NCI-H524 (cell line): ENCODE measurements around the gene SCMH1.
A peak's percentile ranks its signal among the peaks of the same experiment; 100 is the strongest.

ENCODE experiments used
- DNase-seq, 2 experiments: peaks; one replicate each; lab custom pipeline; 2025; lab: John Stamatoyannopoulos, UW

Gene SCMH1

DNA sequence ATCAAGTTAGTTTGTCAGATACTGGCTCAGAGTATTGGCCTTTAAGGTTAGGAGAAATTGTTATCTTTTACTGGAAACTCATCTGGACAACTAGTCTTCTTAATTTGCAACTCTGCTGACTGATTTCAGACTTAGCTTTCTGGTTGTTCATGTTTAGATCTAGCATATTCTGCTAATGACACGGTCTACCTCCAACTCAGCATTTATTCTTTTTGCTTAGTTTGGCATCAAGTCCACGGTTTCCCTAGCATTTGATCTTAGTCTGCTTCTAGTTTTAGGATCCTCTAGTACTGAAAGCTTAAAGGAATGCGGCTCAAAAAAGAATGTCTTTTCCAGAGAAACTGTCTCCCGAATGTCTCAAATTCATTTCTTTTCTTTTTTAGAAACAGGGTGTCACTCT lies 145.0 kb downstream of the SCMH1 start:
- DNase-seq, result no peak

DNA sequence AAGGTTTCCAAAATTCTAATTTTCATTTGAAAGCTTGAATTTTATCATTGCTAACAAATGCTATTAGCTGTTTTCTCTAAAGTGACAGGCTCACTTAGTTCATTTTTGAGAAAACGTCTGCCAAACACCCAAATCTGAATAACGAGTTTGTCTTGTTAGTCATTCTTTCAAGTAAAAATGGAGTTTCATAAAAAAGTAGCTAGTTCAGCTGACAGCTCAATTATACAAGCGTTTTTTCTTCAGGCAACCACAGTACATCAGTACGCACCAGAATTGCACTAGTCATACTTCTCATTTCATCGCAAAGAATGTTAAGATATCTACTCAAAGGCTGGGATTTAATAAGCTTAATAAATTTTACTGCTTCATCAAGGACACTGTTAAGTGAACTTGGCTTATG lies 148.3 kb downstream of the SCMH1 start:
- DNase-seq, result no peak

DNA sequence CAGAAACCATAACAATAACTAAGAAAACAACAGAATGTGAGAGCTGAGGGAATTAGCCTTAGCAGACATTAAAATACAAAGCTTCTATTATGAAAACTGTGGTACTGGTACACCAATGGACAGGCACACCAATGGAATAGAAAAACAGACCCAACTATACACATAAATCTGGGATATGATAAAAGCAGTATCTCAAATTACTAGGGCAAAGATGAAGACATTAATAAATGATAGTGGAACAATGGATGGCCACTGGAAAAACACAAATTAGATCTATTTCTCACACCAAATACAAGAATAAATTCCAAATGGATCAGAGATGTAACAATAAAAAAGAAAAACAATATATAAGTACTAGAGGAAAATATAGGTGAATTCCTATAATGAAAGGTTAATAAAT lies 155.2 kb downstream of the SCMH1 start:
- DNase-seq, result no peak

DNA sequence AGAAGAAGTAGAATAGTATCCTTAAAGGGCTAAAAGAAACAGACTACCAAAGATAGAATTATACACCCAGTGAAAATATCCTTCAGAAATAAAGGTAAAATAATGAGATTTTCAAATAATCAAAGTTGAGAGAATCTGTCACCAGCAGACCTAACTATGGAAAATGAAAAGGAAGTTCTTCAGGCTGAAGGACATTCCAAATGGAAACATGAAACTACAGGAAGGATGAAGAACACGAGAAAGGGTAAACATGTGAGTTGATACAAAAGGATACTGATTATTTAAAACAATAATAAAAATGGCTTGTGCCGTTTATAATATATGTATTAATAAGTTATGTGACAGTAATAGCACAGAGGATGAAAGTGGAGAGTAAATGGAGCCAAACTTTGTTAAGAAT lies 163.5 kb downstream of the SCMH1 start:
- no peak for DNase-seq

DNA sequence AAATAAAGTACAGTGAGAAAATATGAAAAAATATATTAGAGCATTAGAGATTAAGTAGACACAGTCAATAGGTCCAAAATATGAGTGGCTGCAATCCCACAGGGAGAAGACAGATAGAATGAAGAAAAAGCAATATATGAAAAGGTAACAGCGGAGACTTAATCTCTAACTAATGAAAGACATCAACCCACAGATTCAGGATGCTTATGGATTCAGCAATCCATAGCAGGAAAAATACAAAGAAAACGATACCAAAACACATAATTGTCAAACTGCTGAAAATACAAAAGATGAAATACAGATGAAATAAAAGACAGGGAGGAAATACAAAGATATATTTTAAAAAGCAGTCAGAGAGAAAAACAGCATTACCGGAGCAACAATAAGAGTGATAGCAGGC lies 163.9 kb downstream of the SCMH1 start:
- DNase-seq, result no peak

DNA sequence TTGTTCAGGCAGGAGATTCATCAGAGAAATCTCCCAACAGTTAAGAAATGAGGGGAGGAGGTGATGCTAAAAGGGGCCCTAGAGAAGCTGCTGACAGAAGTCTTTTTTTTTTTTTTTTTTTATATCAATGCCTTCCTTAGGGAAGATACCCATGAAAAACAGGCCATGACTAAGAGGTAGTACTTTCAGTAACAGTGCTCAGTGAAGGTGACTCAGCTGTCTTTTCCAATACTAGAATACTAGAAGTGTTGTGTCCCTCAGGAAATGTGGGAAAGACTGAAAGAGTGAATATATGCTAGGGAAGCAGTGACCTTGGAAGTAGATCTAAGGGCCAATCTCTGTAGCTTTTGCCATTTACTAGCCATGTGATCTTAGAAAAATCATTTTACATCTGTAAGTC lies 168.1 kb downstream of the SCMH1 start:
- DNase-seq, result no peak

DNA sequence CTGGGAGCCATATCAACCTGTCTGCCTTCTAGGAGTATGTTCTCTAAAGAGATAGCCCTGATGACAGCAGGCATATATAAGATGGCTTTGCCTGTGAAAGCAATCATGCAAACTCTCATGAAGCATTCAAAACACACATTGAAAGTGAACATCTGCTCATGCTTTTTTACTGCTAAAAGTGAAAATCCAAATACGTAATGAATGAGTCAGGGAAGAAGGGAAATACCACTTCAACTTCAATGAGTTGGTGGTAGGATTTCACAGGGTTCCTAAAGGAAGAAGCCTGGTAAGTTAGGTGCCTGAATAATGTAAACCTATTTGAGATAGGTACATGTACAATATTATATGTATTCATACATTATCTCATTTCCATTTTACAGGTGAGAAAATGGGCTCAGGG lies 170.1 kb downstream of the SCMH1 start:
- peak in 1 of 2 experiments; percentile 5 for DNase-seq

DNA sequence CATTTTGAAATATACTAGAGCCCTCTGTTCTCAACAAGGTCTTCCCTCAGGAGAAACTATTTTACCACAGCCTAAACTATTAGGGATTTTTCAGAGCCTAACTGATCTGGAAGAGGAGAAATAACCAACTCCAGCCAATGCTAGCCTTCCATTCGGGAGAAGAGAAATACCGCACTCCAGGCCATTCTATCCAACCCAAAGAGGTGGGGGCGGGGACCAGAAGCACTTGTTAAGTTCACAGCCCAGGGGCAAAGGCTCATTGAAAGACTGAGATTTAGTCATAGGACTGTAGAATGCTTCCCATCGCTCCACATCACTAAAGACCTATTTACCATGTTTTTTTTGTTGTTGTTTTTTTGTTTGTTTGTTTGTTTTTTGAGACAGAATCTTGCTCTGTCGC lies 185.2 kb downstream of the SCMH1 start:
- no peak for DNase-seq

DNA sequence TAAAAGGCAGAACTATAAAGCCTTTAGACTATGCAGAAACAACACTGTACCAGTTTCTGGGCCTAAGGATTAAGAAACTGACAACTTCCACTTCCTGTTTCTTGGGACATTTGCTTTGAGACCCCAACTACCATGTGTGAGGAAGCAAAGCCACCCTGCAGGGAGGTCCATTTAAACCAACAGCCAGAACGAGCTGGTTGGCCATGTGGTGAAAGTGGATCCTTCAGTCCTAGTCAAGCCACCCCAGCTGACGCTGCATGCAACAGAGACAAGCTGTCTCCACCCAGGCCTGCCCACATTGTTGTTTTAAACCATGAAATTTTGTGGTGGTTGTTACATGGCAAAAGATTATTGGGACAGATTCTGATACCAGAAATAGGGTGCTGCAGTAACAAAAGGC lies 188.8 kb downstream of the SCMH1 start:
- DNase-seq, result no peak

DNA sequence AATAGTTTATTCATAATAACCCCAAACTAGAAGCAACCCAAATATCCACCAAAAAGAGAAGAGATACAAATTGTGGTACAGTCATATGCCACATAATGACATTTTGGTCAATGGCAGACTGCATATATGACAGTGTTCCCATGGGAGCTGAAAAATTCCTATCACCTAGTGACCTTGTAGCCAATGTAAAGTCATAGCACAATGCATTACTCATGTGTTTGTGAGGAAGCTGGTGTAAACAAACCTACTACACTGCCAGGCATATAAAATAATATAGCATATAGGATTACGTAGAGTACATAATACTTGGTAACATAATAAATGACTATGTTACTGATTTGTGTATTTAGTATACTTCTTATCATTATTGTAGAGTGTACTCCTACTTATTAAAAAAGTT lies 191.1 kb downstream of the SCMH1 start:
- DNase-seq, result no peak

DNA sequence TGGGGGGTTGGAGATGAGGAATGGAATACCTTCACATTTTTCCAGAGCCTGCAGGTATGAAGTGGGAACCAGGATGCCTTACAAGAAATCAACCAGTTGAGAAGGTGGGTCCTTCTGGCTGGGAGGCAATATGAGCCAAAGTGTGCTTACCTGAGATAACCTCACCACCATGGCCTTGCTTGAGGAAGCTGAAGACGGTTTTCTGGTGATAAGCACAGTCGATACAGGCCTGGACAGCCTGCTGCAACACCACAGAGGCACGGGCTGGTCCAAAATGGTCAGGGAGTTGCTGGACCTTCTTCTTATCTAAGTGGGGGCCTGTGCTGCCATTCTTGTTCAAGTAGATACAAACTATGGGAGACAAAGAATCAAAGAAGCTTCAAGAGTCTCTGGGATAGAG lies 193.6 kb downstream of the SCMH1 start:
- DNase-seq, result no peak

DNA sequence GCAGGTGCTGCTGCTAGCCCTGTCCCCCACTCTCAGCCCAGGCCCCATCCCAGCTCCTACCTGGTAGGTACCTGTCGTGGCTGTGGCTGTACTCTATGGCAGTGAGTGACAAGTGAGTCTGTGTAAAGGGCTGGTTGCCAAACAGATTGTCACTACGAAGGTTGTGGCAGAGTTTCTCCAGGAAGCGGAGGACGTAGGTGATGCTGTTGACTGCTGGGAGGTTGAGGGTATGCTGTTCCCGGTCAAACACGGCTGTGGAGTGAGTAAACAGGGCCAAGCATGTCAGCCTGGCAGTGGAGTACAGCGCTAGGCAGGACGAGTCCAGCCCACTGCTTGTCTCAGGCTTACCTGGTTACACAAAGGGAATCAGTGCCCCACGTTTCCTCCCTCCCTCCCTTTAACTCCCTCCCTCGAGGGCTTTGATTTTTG lies 195.7 kb downstream of the SCMH1 start:
- DNase-seq, result no peak

DNA sequence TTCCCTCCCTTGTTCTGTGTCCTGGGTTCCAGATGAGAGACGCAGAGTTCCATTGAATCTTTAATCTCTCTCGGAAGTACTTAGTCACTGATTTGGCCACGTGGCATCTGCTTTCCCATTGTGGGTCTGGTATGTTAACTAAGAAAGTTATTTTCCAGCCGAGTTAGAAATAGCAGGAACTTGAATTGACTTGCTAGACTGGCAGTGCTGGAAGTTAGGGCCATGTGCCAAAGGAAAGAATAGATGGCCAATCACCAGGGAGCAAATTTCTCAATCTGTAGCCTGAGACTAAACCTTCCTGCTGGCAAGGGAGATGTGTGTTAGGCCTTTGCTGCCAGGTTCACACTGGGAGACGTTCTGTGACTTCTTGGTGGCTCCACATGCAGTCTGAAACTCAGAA lies 196.4 kb downstream of the SCMH1 start:
- DNase-seq, result no peak

DNA sequence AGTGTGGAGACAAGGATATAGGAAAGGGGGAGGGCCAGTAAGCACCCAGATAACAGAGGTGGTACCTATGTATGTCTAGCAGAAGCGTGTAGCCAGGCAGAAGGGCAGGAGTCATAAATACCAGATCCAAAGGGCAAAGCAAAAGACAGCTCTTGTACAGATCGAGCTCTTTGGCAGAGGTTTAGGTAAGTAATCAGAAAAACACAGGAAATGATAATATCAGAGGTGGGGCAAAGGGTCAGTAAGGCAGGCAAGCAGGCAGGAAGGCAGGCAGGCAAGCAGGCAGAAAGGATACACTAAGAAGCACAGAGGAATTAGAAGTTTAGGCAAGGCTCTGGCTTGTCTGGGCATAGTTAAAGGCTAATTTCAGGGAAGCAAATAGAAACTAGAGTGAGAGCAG lies 197.9 kb downstream of the SCMH1 start:
- DNase-seq, result no peak

DNA sequence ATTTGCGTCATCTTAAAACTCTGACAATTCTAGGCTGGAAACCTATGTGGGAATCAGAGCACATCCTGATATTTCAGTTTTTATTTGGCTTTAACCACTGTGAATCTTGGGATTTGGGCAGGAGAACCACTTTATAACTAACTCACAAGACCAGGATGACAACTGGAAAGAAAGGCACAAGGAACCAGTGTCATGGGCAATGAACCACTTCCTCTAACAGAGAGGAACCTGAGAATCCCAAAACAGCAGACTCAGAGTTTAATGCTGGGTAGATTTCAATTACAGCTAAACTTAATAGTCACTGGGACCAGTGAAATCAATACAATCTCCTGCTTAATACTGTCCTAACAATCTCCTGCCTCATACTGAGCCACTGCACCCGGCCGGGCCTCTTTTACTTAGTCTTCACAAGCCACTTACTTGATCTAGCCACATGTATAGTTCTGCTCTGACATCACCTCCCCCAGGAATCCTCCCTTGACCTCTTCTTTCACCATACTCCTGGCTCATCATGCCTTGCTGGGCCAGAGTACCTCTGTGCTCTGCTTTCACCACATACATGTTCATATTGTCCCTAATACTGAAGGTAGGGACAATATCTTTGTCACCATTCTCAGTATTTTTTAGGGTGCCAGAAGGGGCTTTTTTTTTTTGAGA lies 200.4 kb downstream of the SCMH1 start:
- DNase-seq, result no peak

DNA sequence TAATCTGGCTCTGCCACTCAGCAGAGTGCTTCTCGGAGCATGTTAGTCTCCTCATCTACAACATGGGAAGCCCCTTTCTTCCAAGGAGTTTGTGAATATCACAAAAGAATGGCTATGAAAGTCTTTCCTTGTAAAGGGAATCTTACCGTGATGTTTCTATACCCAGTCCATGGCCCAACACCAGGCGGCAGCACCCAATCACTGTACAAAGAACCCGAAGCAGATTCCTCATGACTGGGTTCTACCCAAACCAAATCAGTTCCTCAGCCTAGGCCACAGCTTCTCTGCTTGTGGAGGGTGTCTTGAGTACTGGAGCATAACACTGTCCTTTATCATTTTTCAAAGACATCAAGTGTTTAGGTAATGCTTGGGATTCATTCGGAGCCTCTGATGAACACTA lies 204.0 kb downstream of the SCMH1 start:
- DNase-seq, result no peak

DNA sequence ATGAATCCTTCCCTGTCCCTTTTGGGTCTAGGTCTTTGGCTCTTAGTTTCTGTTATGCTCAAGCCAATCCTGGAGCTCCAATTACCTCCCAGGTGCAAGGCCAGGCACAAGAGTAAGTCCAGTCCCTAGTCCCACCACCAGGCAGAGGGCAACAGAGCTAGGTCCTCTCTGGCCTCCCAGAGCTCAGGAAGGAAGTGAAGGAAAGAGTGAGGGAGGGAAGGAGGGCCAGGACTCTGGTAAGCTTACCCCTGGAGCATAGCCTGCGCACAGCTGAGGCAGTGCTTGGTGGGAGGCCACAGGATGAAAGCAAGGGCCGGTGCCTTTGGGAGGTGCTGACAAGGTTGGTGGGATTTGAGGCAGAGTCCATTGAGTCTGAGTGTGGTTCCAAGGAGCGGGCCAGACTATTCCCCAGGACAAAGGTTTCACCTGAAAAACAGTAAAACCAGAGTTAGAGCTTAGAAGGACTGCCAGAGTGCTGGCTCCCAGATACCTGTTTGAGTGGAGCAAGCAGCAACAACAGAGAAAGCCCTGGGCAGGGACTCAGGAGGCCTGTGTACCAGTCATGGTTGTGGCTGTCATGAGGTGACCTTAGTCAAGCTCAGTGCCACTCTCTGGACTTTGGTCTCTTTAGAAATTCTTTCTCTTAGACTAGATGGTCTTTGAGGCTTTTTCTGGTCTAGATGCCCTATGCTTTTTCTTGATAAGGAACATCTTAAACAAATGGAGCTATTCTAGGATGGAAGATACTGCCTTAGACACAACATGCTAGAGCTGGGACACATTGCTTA lies 204.8 kb downstream of the SCMH1 start:
- no peak for DNase-seq

DNA sequence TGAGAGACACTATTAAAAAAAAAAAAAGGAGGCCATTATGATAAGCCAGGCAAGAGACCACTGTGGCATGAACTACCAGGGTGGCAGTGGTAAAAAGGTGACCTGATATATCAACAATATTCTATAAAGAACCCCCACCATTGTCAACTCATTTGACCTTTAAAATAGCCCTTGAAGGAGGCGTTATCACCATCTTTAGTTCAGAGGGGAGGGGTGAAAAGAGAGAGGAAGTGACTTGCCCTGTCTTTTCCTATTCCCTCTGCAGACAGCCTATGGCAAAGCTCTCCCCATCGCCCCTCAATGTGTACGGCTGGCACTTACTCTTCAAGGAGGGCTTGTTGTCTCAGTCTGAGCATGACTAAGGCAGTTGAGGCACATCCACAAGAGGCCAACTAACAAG lies 208.8 kb downstream of the SCMH1 start:
- DNase-seq, result no peak

DNA sequence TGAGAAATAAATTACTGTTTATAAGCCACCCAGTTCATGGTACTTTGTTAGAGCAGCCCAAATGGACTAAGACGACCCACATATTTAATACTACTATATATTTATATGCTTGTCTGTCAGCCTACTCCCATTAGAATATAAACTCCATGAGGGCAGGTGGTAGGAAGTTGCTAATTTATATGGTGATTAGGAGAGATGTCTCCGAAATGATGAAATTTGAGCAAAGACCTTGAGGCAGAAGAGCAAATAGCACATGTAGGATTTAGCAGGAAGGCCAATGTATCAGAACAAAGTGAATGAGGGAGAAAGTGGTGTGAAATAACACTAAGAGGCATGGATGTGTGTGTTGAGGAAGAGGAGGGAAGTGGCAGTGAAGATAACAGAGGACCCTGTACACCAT lies 210.0 kb downstream of the SCMH1 start:
- DNase-seq, result no peak

DNA sequence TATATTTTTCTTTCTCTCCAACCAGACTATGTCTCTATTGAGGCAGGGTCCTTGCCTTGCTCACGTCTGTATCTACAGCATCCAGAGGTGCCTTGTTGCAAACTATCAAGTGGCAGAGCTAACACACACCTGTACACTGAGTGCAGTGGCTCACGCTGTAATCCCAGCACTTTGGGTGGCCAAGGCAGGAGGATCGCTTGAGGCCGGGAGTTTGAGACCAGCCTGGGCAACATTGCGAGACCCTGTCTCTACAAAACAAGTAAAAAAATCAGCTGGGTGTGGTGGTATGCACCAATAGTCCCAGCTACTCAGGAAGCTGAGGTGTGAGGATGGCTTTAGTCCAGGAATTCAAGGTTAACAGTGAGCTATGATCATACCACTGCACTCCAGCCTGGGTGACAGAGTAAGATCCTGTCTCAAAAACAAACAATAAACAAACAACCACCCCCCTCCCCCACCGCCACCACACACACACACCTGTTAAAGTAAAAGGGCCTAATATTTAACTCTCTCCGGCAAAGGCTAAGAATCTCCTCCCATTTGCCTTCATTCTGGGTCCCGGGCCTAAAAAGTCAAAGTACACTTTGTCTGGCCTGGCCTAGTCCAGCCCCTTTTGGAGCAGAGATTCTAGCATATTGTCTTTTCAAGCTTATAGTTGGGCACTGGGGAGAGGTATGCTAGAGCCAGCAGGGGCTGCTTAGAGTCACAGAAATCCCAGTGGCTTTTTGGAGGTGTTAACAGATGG lies 211.1 kb downstream of the SCMH1 start:
- no peak for DNase-seq

DNA sequence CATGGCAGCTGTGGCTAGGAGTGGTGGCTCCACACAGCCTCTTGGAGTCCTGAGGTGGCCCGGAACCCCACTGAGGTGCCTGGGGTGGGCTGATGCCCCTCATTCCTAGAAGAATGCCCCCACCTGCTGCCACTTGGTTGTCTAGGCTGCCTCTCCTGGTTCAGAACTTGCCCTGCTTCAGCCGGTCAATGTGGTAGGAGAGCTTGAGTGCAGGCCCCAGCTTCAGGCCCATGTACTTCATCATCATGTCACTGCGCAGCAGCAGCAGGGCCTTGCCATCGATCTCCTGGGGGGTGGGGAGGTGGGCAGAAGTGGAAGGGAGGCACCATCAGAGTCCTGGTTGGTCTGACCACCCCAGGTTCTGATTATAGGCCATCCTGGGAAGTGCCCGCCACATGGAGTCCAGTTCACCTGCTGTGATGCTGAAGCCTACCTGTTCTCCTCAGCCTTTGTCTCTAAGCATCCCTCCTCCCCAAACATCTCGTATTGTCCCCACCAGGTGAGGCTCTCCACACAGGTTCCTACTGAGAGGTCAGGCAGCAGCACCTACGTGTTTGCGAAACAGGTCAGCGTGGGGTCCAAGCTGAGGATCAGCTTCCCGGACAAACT lies 214.0 kb downstream of the SCMH1 start:
- DNase-seq, result no peak

DNA sequence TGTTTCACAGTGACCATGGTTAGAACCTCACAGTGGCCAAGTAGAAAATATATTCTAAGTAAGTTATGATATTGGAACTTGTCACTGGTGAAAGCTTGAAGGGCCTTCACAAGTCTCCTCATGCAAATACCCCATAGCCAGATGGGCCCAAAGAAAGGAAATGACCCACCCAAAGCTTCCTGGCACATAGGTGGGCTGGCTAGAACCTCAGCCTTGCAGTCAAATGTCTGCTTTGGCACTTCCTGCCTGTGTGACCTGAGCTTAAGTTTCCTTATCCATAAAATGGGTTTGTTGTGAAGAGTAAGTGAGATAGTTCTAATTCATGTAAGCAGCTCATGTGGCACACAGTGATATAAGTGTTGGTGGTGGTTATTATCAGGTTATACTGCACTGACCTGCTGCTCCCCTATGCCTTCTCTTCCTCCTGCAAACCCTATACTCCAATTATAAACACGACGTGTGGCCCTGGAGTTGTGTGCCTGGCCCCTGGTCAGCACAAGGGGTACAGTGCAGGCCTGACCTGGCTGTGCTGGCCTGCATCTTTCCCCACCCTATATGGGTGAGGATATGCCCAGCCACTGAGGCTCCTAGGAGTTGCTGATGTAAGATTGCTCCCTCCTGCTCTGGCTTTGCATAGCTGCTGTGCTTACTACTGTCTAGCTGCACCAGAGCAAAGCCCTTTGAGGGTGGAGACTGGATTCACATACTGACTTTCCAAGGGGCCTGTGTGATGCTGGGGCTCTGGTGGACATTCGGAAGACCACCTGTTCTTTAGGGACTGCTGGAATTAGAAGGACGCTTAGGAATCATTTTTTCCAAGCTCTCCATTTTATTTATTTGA lies 215.9 kb downstream of the SCMH1 start:
- no peak for DNase-seq
